ENCODE results near the gene RAB37.

Gene RAB37, protein sequence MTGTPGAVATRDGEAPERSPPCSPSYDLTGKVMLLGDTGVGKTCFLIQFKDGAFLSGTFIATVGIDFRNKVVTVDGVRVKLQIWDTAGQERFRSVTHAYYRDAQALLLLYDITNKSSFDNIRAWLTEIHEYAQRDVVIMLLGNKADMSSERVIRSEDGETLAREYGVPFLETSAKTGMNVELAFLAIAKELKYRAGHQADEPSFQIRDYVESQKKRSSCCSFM

DNA sequence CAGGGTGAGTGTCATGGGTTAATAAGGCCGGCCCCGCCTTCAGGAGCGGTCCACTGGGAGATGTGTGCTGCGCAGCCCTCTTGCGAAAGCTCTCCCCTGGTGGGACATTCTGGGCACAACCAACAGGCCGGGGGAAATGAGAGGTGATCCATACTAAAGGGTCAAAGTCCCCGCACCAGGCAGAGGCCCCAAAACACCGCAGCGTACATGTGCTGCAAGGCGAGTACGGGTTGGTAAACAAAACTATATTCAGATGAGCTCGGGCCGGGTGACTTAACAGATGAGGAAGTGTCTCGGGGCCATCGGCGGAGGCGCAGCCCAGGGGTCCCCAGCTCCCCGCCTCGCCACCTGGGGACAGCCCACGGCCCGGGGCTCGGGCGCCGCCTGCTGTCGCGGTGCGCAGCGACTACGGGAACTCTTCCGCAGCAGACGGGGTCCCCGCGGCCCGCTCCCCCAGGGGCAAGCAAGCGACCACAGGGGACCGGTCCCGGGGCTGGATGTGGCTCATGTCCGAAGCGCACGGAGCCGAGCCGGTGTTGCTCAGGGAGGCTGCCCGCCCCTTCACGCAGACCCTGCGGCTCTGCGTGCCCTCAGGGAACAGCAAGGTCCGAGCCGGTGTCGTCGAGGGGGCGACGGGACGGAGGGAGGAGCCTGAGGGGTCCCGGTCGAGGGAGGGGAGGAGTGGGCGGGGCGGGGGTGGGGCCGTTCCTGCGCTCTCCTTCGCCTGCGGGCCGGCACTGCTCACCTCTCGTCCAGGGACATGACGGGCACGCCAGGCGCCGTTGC, at the start of gene RAB37:
RAB37 (plus strand) TSS at position 744 of the 786 bp plus-strand sequence; CDS start at position 761, 17 bp downstream.
- DNase-seq, result peak; percentile 66

DNA sequence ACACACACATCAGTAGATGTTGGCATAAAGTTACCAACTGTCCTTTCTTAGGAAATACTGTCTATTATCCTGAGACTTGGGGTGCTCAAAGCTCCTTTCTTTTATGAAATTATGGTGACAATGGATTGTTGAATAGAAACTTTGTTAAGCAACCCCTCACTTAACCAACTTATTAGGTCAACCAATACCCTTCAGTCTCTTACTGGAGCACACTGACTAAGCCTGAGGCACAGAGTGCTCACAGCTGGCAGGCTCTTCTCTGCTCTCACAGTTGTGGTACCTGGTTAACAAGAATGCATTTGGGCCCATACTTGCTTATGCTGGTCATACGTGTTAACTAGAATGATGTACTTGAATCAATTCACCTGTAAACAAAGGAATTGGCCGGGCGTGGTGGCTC, 49.2 kb upstream of the RAB37 start:
- no peak for DNase-seq

DNA sequence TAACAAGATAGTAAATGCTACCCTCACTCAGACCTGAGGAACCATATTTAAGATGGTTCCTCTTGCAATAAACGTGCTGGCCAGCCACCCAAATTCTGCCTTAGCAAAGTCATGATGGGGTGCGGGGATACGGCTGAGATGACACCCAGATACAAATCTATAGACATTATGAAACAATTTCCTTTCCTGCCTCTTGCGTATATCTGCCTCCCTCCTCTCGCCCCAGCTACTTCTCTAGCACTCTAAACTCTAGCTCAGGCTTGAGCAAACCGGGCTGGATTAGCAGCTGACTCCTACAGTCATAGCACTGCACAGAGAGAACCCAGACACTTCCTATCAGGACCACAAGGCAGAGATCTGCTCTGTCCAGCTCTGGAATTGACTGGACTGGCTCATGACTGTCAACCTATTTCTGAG, 46.6 kb upstream of the RAB37 start:
- DNase-seq, result no peak

DNA sequence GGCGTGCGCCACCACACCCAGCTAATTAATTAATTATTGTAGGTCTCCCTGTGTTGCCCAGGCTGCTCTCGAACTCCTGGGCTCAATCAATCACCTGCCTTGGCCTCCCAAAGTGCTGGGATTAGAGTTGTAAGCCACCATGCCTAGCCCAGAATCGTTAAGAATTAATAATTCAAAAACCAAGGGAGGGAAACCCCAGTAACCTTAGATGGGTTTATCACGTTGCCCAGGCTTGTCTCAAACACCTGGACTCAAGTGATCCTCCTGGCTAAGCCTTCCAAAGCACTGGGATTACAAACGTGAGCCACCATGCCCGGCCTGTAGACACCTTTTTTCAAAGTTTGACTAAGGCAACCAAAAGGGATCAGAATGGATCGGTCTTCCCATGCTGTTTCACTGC, 45.9 kb upstream of the RAB37 start:
- no peak for DNase-seq

DNA sequence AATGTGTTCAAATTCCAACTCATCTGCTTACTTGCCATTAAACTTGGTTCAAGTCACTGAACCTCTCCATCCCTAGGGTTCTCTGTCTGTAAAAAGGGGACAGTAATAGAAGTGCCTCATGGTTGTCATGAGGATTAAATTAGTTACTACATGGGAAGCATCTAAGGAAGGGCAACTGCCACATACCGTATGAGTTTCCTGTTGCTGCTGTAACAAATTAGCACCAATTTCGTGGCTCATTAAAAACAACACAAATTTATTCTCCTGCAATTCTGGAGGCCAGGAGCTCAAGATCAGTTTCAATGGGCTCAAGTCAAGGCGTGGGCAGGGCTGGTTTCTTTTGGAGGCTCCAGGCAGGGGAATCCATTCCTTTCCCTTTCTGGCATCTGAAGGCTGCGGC, 43.0 kb upstream of the RAB37 start:
- no peak for DNase-seq

DNA sequence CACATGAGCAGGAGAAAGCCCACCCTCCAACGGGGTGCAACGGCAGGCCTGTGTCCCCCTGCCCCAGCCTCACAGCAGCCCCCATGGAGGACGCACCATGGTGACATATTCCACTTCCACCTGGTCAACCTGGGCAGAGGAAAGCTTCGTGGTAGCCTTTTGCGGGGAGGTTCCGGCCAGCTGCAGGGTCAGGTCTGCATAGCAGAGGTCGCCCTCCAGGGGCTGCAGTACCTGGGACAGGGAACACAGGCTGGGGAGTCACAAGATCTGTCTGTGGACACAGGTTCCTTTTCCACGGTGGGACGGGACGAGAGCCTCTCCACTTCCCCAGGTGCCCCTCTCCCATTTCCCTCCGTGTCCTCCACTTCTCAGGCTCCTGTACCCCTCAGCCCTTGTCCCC, 41.4 kb upstream of the RAB37 start:
- no peak for DNase-seq

DNA sequence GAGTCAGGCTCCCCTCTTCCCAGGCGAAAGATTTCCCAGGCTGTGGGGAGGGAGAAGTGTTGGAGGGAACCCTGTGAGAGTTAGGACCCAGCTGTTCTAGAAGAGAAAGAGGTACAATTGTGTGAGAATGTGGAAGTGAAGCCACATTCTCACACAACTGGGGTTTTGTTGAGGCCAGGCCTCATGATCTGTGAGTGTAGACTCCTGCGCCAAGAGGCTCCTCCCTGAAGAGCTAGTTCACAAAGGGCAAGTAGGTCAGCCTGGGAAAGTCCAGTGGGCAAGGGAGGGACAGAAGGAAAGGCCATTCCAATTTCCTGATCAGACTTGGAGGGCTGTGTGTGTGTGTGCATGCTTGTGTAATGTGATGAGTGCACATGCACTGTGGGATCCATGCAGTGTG, 39.5 kb upstream of the RAB37 start:
- no peak for DNase-seq

DNA sequence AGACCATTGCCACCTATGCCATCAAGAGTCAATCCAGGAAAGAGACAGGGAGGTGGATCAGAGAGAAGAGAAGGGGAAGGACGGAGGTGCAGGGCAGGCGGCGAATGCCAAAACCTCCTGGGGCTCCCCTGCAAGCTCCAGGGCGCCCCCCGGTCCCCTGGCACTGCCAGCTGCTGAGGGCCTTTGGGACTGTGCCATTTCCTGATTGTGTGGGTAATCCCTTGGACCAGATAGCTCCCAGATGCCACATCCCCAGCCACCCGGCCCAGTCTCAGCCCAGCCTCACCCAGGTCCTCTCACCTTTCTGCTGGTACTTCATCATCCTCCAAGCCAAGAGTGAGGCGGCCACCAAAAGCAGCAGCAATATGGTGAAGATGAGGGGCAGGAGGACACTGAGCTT, 39.0 kb upstream of the RAB37 start:
- DNase-seq, result no peak

DNA sequence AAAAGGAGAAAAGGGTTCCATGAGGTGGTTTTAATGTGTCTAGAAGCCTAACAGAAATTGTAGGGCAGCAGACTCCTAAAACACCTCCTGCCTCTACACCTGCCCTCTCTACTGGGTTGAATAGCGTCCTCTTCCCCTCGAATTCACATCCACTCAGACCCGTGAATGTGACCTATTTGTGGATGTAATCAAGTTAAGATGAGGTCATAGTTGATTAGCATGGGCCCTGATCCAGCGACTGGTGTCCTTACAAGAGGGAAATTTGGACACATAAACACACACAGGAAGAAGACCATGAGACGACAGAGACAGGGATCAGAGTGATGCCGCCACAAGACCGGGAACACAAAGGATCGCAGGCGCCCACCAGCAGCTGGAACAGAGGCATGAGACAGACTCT, 37.8 kb upstream of the RAB37 start:
- no peak for DNase-seq

DNA sequence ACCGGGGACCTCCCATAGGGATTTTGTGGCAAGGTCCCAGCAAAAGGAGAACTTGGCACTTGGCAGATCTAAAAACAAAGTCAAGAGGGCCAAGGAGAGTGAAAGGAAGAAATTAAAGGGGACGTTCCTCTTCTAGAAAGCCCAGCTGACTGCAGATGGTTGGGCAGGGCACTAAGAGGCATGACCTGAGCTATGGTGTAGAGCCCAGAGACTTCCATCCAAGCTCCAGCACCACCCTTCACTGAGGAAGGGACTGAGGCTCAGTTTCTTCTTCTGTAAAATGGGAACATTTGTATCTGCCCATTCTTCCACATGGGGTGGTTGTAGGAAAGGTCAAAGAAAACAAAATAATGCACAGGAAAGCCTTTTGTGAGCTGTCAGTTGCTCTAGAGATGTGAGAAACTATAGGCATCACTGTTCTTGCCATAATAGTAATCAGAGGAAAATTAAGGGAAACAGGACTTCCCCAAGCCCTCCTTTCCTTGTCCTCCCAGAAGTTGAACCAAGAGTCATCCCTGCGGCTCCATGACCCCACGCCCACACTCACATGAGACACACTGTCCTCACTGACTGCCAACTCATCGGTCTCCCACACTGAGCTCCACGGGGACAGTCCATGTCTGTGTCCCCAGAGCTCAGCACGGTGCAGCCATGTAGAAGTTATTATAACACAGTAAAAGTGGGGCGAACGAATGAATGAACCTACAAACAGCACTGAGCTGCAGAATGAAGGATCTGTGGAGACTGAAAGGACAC, 34.8 kb upstream of the RAB37 start:
- no peak for DNase-seq

DNA sequence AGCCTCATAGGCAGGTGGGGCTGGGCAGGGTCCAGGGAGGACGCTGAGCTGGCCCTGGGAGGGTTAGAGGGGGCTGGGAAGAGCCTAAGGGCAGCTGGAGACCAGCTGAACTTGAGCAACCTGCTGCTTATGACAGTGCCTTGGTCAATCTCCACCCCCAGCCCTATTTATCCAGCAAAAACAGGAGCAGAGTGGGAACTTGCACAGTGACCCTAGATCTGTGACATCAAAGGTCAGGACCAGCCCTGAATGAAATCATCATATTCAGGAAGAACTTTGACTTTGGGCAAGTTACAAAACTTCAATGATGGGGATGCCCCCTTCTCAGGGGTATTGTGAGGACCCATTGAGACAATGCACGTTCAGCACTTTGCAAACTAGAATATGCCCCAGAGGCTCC, 33.7 kb upstream of the RAB37 start:
- no peak for DNase-seq

DNA sequence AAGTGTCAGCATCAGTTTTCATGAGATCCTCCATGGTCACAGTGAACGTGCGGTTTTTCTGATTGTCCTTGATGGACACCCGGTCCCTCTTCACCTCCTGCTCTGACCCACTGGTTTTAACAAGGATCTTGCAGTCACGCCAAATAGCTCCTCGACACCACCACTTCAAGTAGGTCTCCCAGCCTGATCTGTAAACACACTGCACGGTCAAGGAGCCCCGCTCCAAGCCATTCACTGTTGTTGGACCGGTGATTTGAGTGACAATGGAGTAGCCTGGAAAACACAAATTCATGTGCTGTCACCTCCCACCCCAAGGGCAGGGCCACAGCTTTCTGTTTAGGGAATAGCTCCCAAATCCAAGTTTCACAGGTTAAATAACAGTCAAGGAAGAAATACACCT, 32.5 kb upstream of the RAB37 start:
- no peak for DNase-seq

DNA sequence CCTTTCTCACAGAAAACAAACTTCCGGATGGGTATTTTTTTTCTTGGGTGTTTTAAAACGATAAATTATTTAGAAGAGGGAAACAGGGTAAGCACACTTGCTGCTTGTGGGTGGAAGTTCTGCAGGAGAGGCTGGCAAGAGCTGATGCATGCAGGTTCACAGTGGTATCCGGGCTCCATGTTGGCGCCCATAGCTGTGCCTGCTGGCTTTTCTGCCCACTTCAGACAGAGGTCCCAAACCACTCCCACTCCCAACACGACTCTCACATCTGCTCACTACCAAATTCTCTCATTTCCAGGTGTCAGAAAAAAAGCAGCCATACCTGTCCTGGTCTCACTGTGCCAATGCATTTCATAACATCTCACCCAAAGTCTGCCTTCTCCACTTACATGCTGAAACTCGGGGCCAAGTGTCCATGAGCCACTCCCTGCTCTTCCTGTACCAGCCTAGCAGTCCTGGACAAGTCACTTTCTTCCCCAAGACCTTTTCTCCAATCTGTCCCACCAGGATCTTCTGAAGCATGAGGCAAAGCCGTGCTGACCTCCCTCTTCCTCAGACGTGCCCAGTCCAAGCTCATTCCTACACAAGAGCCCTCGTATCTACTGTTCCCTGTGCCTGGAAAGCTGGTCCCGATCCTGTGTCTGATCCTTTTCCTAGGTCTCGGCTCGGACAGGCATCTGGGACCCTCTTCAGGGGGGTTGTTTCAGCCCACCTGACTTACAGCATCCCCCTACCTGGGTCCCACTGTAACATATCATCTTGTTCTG, 25.8 kb upstream of the RAB37 start:
- DNase-seq, result no peak

DNA sequence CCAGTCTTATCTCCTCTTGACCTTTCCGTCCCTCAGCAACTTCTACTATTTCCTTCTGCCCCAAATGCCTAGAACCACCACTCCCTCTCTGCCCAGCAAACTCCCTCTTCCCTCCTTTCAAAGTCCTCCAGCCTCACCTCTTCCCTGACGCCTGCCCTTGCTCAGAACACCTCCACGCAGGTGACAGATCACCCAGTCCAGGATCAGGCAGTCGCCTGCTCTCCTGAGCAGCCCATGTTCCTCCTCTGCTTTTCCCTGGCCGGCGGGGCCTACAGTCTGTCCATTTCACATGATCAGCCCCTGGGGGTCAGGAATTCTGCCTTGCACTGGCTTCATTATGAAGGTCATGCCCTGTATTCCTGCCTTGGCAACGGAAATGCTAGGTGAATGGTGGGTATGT, 24.8 kb upstream of the RAB37 start:
- DNase-seq, result no peak

DNA sequence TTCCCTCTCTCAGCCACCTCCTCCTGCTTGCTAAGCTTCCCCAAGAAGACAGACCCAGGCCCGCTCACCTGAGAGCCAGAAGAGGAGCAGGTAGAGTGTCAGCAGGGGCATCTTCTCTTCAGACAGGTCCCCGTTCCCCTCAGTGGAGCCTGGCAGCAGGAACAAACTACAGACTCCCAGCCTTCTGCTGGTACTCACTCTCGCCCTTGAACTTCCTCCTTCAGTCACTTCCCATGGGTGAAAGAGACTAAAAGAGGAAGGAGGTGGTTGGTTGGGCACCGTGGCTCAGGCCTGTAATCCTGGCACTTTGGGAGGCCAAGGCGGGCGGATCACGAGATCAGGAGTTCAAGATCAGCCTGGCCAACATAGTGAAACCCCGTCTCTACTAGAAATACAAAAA, 24.3 kb upstream of the RAB37 start, which contains the start of gene CD300LF:
CD300LF (minus strand) TSS at position 168 of the 400 bp plus-strand sequence; CDS start at position 111, 57 bp downstream.
- DNase-seq, result no peak

DNA sequence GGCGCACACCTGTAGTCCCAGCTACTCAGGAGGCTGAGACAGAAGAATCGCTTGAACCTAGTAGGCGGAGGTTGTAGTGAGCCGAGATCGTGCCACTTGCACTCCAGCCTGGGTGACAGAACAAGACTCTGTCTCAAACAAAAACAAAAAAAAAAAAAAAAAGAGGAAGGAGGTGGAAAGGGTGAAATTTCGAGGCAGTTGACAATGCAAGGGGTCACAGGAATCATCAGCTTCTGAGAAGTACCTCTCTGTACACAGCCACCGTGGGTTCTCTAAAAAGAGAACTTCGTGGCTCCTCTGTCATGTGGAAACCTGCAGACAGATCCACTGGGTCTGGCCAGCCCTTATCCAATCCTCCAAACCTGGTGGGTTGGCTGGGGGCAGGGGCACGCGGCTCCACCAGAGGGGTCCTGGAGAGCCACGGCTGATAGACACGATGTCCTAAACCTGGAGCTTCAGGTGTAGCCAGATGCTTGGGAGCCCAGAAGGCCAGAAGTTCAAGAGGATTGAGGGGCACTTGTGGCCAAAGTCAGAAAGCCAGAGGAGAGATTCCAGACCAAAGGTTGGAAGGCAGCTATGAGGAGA, 23.8 kb upstream of the RAB37 start:
- no peak for DNase-seq

DNA sequence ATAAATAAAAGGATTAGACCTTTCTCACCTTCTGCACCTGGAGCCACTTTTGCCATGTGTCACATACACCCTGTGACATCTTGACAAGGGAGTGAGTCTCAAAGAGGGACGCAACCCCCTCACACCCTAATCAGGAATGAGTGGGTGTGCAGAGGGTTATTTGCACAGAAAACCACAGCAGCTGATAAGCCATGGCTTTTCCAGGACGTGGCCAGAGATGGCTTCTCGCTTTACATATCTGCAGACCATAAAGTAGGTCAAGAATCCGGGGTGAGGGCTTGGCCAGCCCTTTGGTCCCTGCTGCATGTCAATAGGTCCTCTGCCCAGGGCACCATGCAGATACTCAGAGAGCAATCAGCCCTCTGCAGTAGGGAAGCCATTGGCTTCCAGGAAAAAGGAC, 21.9 kb upstream of the RAB37 start:
- DNase-seq, result no peak

DNA sequence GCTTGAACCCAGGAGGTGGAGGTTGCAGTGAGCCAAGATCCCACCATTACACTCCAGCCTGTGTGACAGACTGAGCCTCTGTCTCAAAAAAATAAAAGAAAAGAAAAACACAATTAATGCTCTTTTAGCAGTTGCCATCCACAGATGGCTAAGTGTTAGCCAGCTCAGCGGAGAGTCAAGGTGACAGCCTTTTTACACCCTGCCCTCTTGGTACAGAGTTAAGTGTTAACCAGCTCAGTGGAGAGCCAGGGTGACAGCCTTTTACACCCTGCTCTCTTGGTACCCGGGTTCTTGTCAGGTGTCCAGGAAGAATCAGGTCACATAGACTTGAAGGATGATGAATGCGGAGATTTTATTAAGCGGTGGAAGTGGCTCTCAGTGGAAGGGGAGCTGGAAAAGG, 16.6 kb upstream of the RAB37 start:
- no peak for DNase-seq

DNA sequence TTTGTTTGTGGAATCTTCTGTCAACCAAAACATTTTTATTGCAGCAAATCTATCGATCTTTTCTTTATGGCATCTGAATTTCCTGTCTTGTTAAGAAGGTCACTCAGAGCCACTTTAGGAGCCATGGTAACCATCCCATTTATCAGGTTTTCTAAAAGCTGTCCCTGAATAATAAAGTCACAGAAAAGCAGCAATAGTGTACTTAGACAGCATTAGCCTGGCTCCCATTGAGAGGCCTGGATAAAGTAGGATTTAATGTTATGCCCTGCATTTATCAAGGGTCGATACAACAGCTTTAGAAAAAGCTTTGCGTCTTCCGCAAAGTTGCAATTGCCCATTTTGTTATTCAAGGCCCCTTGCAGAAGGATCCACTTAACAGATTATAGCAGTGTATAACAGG, 14.3 kb upstream of the RAB37 start:
- DNase-seq, result no peak

DNA sequence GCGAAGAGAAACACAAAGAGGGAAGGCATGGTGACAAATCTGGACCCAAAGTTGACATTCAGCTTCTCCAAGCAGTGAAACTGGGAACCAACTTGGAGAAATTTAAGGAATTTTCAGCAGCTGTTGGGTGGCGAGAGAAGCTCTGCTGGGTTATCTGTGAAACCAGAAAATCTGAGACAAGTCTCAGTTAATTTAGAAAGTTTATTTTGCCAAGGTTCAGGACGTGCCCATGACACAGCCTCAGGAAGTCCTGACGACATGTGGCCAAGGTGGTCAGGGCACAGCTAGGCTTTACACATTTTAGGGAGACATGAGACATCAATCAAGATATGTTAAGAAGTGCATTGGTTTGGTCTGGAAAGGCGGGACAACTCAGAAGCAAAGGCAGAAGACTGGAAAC, 13.2 kb upstream of the RAB37 start:
- no peak for DNase-seq

DNA sequence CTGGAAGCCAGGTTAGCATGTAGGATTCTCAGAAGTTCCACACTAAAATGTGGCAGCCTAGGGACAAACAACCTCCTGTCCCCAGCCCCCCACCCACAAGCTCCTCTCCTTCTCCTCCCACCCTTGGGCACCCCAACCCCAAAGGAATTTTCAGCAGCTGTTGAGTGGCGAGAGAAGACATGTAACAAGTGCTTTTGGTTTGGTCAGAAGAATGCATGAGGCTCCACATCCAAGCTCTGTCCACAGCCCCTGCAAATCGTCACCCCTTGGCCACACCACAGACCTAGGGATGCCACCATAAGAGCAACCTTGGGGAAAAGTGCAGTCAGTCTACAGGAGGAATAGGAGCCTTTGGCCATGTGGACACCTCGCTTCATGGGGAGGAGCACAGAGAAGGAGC, 11.9 kb upstream of the RAB37 start:
- DNase-seq, result no peak

DNA sequence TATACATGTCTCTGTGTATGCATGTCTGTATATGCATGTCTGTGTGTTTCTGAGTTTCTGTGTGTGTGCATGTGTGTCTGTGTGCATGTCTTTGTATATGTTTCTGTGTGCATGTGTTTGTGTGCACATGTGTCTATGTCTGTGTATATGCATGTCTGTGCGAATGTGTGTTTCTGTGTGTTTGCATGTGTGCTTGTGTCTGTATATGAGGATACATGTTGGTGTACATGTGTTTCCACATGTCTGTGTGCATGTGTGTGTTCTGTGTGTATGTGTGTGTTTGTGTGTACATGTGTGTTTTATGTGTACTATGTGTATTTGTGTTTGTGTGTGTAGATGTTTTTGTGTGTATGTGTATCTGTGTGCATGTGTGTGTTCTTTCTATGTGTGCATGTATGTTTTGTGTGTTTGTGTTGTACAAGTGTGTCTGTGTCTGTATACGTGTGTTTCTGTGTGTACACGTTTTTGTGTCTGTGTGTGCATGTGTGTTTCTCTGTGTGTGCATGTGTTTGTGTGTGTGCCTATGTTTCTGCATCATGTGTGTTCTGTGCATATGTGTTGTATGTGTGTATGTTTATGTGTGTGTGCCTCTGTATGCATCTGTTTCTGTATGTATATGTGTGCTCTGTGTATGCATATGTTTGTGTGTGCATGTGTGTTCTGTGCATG, 8.9 kb upstream of the RAB37 start:
- DNase-seq, result no peak

Measured in CD4-positive, alpha-beta T cell treated with Interleukin-12 subunit alpha and Interleukin-12 subunit beta, for 1 hour (primary cell).